Right ventricle myocardium superior (tissue), 1 donor: ENCODE results near the gene ASB6. TPM values are rescaled to one million over a fixed set of nuclear protein-coding genes. Genes with fewer than 3 reads are reported as not detected.
"Not testable (repeated sequence)": the region's sequence is repeated elsewhere in the genome, so short reads cannot be mapped to it uniquely, and the experiment has no call there.

ENCODE experiments used
- ATAC-seq: fragments of 200-7000 bp; cut with Tn5 transposase; one replicate; pipeline ENCODE4 v1.9.1; 2020; ENCODE audit warnings: mild to moderate bottlenecking; ENCODE audit not compliant: poor library complexity
- DNase-seq: peaks from one replicate; pipeline ENCODE4 v3.0.0-alpha.2; 2020
- intact Hi-C: fragments of 100-400 bp; cut with DNase I; formaldehyde crosslinking; loops from one replicate; pipeline ENCODE4 v1.11.2; 2022
- total RNA-seq: library from RNA; stranded (reverse); fragmentation: NEBNext Ultra II Directional; extraction: Animal tissue kit (Norgen Biotek cat#: 25700); gene quantifications from one replicate; pipeline ENCODE4 v1.2.1, GENCODE V29; 2021
- donor health status: DM: no; HTN: yes; CAD: no; lungs with severe emphysema.

The ASB6 gene
- total RNA-seq, 1 donor from 2014 or later: 7.9 TPM

GRCh38 chr9:129597355-129598088 lies 44.4 kb downstream of the ASB6 start:
- intact Hi-C loops: no loop called here
- DNase-seq: peak; percentile 75
- peak; percentile 75 for ATAC-seq

- ATAC-seq (peak; percentile 87), DNase-seq (peak; percentile 76)
- intact Hi-C loops: no loop called here
Measured at GRCh38 chr9:129596541-129597331, 45.2 kb downstream of the ASB6 start.

GRCh38 chr9:129595903-129596540 lies 45.9 kb downstream of the ASB6 start:
- DNase-seq (peak; percentile 62), ATAC-seq (no peak)
- intact Hi-C loops: no loop called here

GRCh38 chr9:129595311-129595741 lies 46.6 kb downstream of the ASB6 start:
- intact Hi-C loops: no loop called here
- no peak for DNase-seq
- ATAC-seq: no peak

GRCh38 chr9:129594632-129595031 lies 47.3 kb downstream of the ASB6 start:
- intact Hi-C loops: no loop called here
- ATAC-seq: no peak
- DNase-seq: no peak

- intact Hi-C loops, DNase-seq, ATAC-seq: not testable (repeated sequence)
Measured at GRCh38 chr9:129592790-129593189, 49.2 kb downstream of the ASB6 start.

- intact Hi-C loops: no loop called here
- no peak for DNase-seq
- ATAC-seq: no peak
Measured at GRCh38 chr9:129591916-129592315, 50.0 kb downstream of the ASB6 start.

- intact Hi-C loops: no loop called here
- DNase-seq: no peak
- no peak for ATAC-seq
Measured at GRCh38 chr9:129590466-129590865, 51.5 kb downstream of the ASB6 start.

- ATAC-seq: no peak
- no peak for DNase-seq
- intact Hi-C loops: no loop called here
Measured at GRCh38 chr9:129587487-129588262, 54.3 kb downstream of the ASB6 start.

GRCh38 chr9:129586685-129587084 lies 55.3 kb downstream of the ASB6 start:
- ATAC-seq: no peak
- intact Hi-C loops: no loop called here
- DNase-seq: no peak

GRCh38 chr9:129586245-129586644 lies 55.7 kb downstream of the ASB6 start:
- intact Hi-C loops: no loop called here
- ATAC-seq (no peak), DNase-seq (no peak)

- intact Hi-C loops: no loop called here
- ATAC-seq: no peak
- DNase-seq: no peak
Measured at GRCh38 chr9:129585352-129585751, 56.6 kb downstream of the ASB6 start.

Other genes starting within 250 kb of the ASB6 start
- not detected for gene C9orf50, start 21.1 kb downstream of the ASB6 start, total RNA-seq
- 66.7 TPM for gene NTMT1, start 16.0 kb downstream of the ASB6 start, total RNA-seq
- gene PRRX2, start 23.5 kb upstream of the ASB6 start, total RNA-seq: 0.89 TPM
- 4.5 TPM for gene PTGES, start 110.9 kb upstream of the ASB6 start, total RNA-seq
- 10.0 TPM for gene TOR1B, start 161.0 kb upstream of the ASB6 start, total RNA-seq
- 12.0 TPM for gene TOR1A, start 182.0 kb upstream of the ASB6 start, total RNA-seq
- 31.4 TPM for gene C9orf78, start 193.1 kb upstream of the ASB6 start, total RNA-seq
- 10.4 TPM for gene USP20, start 193.3 kb upstream of the ASB6 start, total RNA-seq